Right atrium auricular region (tissue), 2 donors: ENCODE data around the gene ARAP2. TPM values are rescaled to one million over a fixed set of nuclear protein-coding genes. Genes with fewer than 3 reads are reported as not detected.

Experiments used
- DNase-seq: peaks from one replicate; pipeline ENCODE4 v3.0.0-alpha.2; 2019; ENCODE audit warnings: low spot score
- H3K27ac ChIP-seq, 2 donors: fragments of 200-600 bp; sonication (generic); 1 replicate in 1 of 2; 2 replicates in 1 of 2; pipeline ENCODE4 v1.5.1; 2016 to 2019
- H3K27me3 ChIP-seq, 2 donors: fragments of 200-600 bp; sonication (generic); one replicate each; pipeline versions ENCODE4 v1.5.1 to v1.6.0; 2017 to 2019
- H3K36me3 ChIP-seq: fragments of 200-600 bp; sonication (generic); one replicate; pipeline ENCODE4 v1.5.1; 2016
- H3K4me1 ChIP-seq, 2 donors: fragments of 200-600 bp; sonication (generic); one replicate each; pipeline versions ENCODE4 v1.5.1 to v1.6.0; 2017 to 2019
- H3K4me3 ChIP-seq, 2 donors: fragments of 200-600 bp; sonication (generic); 1 replicate in 1 of 2; 2 replicates in 1 of 2; pipeline ENCODE4 v1.5.1; 2017 to 2019; ENCODE audit warnings: mild to moderate bottlenecking in 1 of 2, moderate library complexity in 1 of 2
- H3K9me3 ChIP-seq, 2 donors: fragments of 200-600 bp; sonication (generic); one replicate each; pipeline ENCODE4 v1.5.1; 2019
- CTCF ChIP-seq, 2 donors: fragments of 200-600 bp; sonication (generic); IDR thresholded peaks; one replicate each; pipeline ENCODE4 v1.5.1; 2019; ENCODE audit warnings: antibody characterized with exemption in 2 of 2
- total RNA-seq, 2 donors: library from RNA; depleted of rRNA; stranded (reverse); fragments of >200 nt; gene quantifications; one replicate each; pipeline ENCODE4 v1.1.0, GENCODE V29; 2016

Gene ARAP2
- total RNA-seq, 2 donors from 2014 or later: 5.7 to 10.1 TPM

DNA sequence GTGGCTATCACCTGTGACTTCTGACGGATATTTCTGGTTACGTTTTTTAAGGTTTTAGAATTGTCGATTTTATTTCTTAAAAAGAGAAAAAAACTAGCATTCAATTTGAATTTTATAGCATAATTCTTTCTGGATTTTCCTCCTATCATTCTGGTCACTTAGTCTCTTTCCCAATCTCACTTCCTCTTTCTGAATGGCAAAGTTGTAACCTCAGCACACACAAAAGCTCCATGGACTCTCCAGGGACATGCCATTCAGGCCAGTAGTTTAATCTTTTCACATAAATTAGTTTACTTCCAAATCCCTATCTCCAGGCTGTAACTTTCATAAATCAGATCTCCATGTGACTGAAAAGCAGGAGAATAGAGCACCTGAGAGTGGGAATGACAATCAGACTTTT lies 110.7 kb downstream of the ARAP2 start:
- DNase-seq: no peak
- Histone ChIP-seq H3K9me3 (no peaks in the 10 kb centered on the region), H3K36me3 (no peaks in the 10 kb centered on the region), H3K27ac (no peak overlapping the region), H3K4me3 (no peak overlapping the region), H3K27me3 (no peaks in the 10 kb centered on the region), H3K4me1 (no peaks in the 10 kb centered on the region)
- no peak for TF ChIP-seq CTCF (IDR thresholded peaks at IDR 0.05)

DNA sequence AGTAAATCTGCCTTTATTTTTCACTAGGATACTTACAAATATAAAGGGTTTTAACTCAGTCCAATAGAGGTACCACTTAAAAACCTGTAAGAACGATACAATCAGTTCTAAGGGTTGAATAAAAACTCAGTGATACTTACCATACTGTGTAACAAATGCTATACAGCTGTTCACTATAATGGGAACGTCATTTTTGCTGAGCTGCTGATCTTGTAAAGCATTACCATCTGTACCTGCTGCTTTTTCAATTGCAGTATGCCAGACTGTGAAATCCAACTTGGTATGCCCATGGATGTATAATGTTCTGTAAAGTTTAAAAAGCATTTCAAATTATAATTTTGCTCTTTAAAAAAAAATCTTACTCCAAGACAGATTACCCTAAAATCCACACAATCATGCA lies 111.2 kb downstream of the ARAP2 start:
- TF ChIP-seq CTCF (IDR thresholded peaks at IDR 0.05): no peak
- Histone ChIP-seq H3K4me3 (no peak overlapping the region), H3K27ac (no peak overlapping the region), H3K27me3 (no peaks in the 10 kb centered on the region), H3K9me3 (no peaks in the 10 kb centered on the region), H3K4me1 (no peaks in the 10 kb centered on the region), H3K36me3 (no peaks in the 10 kb centered on the region)
- no peak for DNase-seq

GRCh38 chr4:36130641-36131040 lies 113.7 kb downstream of the ARAP2 start:
- Histone ChIP-seq H3K4me1 (no peaks in the 10 kb centered on the region), H3K36me3 (no peaks in the 10 kb centered on the region), H3K4me3 (no peak overlapping the region), H3K27ac (no peak overlapping the region), H3K27me3 (no peaks in the 10 kb centered on the region), H3K9me3 (no peaks in the 10 kb centered on the region)
- no peak for DNase-seq
- no peak for TF ChIP-seq CTCF (IDR thresholded peaks at IDR 0.05)

GRCh38 chr4:36128689-36129088 lies 115.6 kb downstream of the ARAP2 start:
- no peak for TF ChIP-seq CTCF (IDR thresholded peaks at IDR 0.05)
- no peak for DNase-seq
- H3K27ac ChIP-seq: no peak overlapping the region
- no peaks in the 10 kb centered on the region for H3K36me3 ChIP-seq
- no peaks in the 10 kb centered on the region for H3K4me1 ChIP-seq
- H3K9me3 ChIP-seq: no peaks in the 10 kb centered on the region
- no peak overlapping the region for H3K4me3 ChIP-seq
- H3K27me3 ChIP-seq: no peaks in the 10 kb centered on the region

DNA sequence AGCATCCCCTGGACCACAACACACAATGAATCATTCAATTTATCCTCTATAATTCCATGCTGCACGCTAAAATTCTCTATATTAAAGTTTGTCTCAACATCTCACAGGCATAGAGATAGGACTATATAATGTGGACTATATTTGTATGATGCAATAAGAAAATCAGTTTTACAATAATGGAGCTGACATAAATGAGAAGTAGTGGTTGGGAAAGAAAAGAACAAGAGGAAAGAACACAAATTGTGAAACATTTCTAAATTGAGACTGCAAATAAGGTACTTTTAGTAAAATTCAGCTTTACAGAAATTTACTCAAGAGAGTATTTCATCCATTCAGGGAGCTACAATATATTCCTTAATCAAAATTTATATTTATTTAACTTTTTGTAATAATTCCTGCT lies 120.4 kb downstream of the ARAP2 start:
- no peak overlapping the region for H3K4me3 ChIP-seq
- no peaks in the 10 kb centered on the region for H3K36me3 ChIP-seq
- H3K9me3 ChIP-seq: no peaks in the 10 kb centered on the region
- no peaks in the 10 kb centered on the region for H3K27me3 ChIP-seq
- H3K4me1 ChIP-seq: no peaks in the 10 kb centered on the region
- no peak for TF ChIP-seq CTCF (IDR thresholded peaks at IDR 0.05)
- DNase-seq: no peak
- H3K27ac ChIP-seq: no peak overlapping the region

DNA sequence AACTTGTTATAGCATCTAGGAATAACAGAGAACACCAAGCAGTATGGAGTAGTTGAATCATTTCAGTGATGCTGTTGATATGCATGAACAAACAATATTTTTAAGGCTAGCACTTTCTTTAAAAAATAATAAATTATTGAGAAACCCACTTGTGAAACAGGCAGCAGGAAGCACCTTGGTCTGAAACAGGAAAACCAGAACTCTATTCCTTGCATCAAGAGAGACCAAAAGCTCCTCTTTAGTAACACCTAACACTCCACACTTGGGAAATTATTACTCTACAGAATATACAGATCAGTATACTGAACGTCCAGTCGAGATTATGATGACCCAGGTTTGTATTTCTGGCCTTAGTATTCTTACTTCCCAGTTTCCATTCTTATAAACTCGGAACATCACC lies 129.0 kb downstream of the ARAP2 start:
- H3K36me3 ChIP-seq: no peaks in the 10 kb centered on the region
- no peak overlapping the region for H3K4me3 ChIP-seq
- no peak overlapping the region for H3K27ac ChIP-seq
- no peaks in the 10 kb centered on the region for H3K4me1 ChIP-seq
- H3K9me3 ChIP-seq: no peaks in the 10 kb centered on the region
- DNase-seq: no peak
- TF ChIP-seq CTCF (IDR thresholded peaks at IDR 0.05): no peak
- no peaks in the 10 kb centered on the region for H3K27me3 ChIP-seq
